Calu3 (cell line): Measurements from ENCODE around the gene SEMA3E. TPM values are rescaled to one million over a fixed set of nuclear protein-coding genes. Genes with fewer than 3 reads are reported as not detected.

ENCODE experiments used
- BruUV-seq: library from RNA; stranded (reverse); fragments of 400-500 nt; replicated peaks from 2 replicates; lab custom pipeline; 2021; lab: Mats Ljungman, UMichigan
- CTCF ChIA-PET: fragments of 300-600 bp; sonication (Branson Sonifier 250); formaldehyde crosslinking; loops from one replicate; lab custom pipeline; 2022; ENCODE audit warnings: antibody characterized with exemption; lab: Charles Lee
- DNase-seq: peaks from one replicate; pipeline ENCODE4 v3.0.0; 2022
- H3K27ac Mint-ChIP-seq: one replicate; pipeline ENCODE4 v1.8.0; 2022; ENCODE audit warnings: mixed read lengths; ENCODE audit not compliant: unreplicated experiment
- H3K27me3 Mint-ChIP-seq: one replicate; pipeline ENCODE4 v1.8.0; 2022; ENCODE audit warnings: mixed read lengths; ENCODE audit not compliant: unreplicated experiment
- H3K36me3 Mint-ChIP-seq: one replicate; pipeline ENCODE4 v1.8.0; 2022; ENCODE audit warnings: mild to moderate bottlenecking, moderate library complexity, mixed read lengths; ENCODE audit not compliant: insufficient read depth, unreplicated experiment
- H3K4me1 Mint-ChIP-seq: one replicate; pipeline ENCODE4 v1.8.0; 2022; ENCODE audit warnings: mild to moderate bottlenecking, low read depth, mixed read lengths; ENCODE audit not compliant: unreplicated experiment
- H3K4me3 Mint-ChIP-seq: one replicate; pipeline ENCODE4 v1.8.0; 2022; ENCODE audit warnings: mild to moderate bottlenecking, low read depth, moderate library complexity, mixed read lengths; ENCODE audit not compliant: unreplicated experiment
- H3K9me3 Mint-ChIP-seq: one replicate; pipeline ENCODE4 v1.8.0; 2022; ENCODE audit warnings: low read depth, mixed read lengths; ENCODE audit not compliant: unreplicated experiment
- CTCF ChIP-seq: fragments of 200-600 bp; IDR thresholded peaks from one replicate; pipeline ENCODE4 v1.8.0; 2022; ENCODE audit warnings: antibody characterized with exemption; ENCODE audit not compliant: unreplicated experiment
- intact Hi-C: fragments of 100-400 bp; cut with micrococcal nuclease; formaldehyde crosslinking; loops from one replicate; pipeline ENCODE4 v1.10.0; 2022; ENCODE audit not compliant: unreplicated experiment
- total RNA-seq: library from RNA; stranded (reverse); gene quantifications from 2 replicates; pipeline ENCODE4 v1.2.3, GENCODE V29; 2022

SEMA3E gene
- total RNA-seq, 1 experiment from 2014 or later, result 24.4 TPM

GRCh38 chr7:83520726-83521125, 128.2 kb downstream of the SEMA3E start:
- no peaks in the 10 kb centered on the region for H3K9me3 Mint-ChIP-seq
- DNase-seq, result peak; percentile 24
- H3K36me3 Mint-ChIP-seq, result no peaks in the 10 kb centered on the region
- H3K27ac Mint-ChIP-seq, result no peak overlapping the region
- H3K4me3 Mint-ChIP-seq, result no peak overlapping the region
- TF ChIP-seq CTCF, result no peak
- intact Hi-C loops, result no loop called here
- H3K27me3 Mint-ChIP-seq, result no peaks in the 10 kb centered on the region
- CTCF ChIA-PET, result no interaction called here
- no TSS peak for BruUV-seq
- H3K4me1 Mint-ChIP-seq, result peaks cover 45% of the 10 kb centered on the region

- CTCF ChIA-PET, result interaction anchor here (0.5 kb wide), 1 partner anchor 40 kb away, joined by 3 read pairs; no protein-coding TSS in a partner anchor
Measured at GRCh38 chr7:83519240-83519639, 129.7 kb downstream of the SEMA3E start.

DNA sequence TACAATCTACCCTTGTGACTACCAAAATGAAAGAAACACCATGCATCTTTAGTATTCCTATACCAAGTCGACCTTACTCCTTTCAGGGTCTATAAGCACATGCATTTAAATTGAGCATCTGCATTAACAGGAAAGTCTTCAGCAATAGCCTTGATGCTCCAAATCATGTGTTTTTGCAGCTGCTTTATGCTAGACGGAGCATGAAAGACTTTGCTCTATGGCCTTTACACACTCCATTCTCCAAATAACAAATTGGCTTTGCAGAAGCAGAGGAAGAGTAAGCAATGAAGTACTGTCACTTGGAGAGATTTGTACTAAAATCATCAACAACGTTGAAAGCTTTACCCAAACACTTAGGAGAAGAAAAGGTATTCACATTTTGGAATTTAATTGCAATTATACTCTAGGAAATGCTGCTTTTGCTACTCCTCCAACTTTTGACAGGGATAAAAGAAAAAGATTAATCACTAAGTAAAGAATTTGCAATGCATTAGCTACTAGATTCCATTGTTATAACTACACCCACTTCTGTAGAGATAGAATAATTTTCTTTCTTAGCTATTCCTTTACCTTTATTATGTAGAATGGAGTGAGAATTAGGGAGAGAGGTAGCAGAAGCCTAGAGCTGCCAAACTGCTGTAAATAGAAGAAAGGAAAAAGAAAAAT, 131.8 kb downstream of the SEMA3E start:
- intact Hi-C loops, result no loop called here
- CTCF ChIA-PET, result no interaction called here
- TF ChIP-seq CTCF, result no peak
- no peak overlapping the region for H3K4me3 Mint-ChIP-seq
- H3K27ac Mint-ChIP-seq, result no peak overlapping the region
- H3K27me3 Mint-ChIP-seq, result no peaks in the 10 kb centered on the region
- H3K36me3 Mint-ChIP-seq, result no peaks in the 10 kb centered on the region
- H3K9me3 Mint-ChIP-seq, result no peaks in the 10 kb centered on the region
- DNase-seq, result no peak
- no TSS peak for BruUV-seq
- peaks cover 15% of the 10 kb centered on the region for H3K4me1 Mint-ChIP-seq

More at GRCh38 chr7:83519240-83519639, 129.7 kb downstream of the SEMA3E start:
- no peak for TF ChIP-seq CTCF
- intact Hi-C loops, result no loop called here
- Mint-ChIP-seq H3K27me3 (no peaks in the 10 kb centered on the region), H3K27ac (no peak overlapping the region), H3K9me3 (no peaks in the 10 kb centered on the region), H3K4me3 (no peak overlapping the region), H3K36me3 (no peaks in the 10 kb centered on the region), H3K4me1 (peaks cover 30% of the 10 kb centered on the region)
- no peak for DNase-seq
- no TSS peak for BruUV-seq

GRCh38 chr7:83514977-83515376, 134.0 kb downstream of the SEMA3E start:
- DNase-seq, result no peak
- no peak for TF ChIP-seq CTCF
- CTCF ChIA-PET, result interaction anchor here (0.7 kb wide), 1 partner anchor 145 kb away, joined by 6 read pairs; no protein-coding TSS in a partner anchor

More at GRCh38 chr7:83514977-83515376, 134.0 kb downstream of the SEMA3E start:
- BruUV-seq, result no TSS peak
- H3K36me3 Mint-ChIP-seq, result no peaks in the 10 kb centered on the region
- H3K4me3 Mint-ChIP-seq, result no peak overlapping the region
- H3K4me1 Mint-ChIP-seq, result no peaks in the 10 kb centered on the region
- H3K27me3 Mint-ChIP-seq, result no peaks in the 10 kb centered on the region
- H3K27ac Mint-ChIP-seq, result no peak overlapping the region
- no peaks in the 10 kb centered on the region for H3K9me3 Mint-ChIP-seq
- intact Hi-C loops, result no loop called here
